ENCODE results near the gene GFOD1. TPM values are rescaled to one million over a fixed set of nuclear protein-coding genes. Genes with fewer than 3 reads are reported as not detected.
"Not testable (repeated sequence)": the region's sequence is repeated elsewhere in the genome, so short reads cannot be mapped to it uniquely, and the experiment has no call there.

The GFOD1 gene
- polyA plus RNA-seq, 1 donor = 3.0 TPM

DNA sequence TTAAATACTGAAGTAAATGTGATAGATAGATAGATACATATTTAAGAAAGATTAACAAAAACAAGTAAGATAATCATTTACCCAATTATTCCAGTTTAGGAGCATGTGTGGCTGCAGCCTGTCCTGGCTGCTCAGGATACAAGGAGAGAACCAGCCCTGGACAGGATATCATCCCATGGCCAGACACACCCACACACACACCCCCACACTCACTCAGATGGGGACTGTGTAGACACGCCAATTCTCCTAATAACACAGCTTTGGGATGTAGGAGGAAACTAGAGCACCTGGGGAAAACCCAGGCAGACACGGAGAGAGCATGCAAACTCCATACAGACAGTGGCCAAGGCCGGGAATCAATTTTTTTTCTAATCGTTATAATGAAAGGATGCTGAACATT lies 45.6 kb downstream of the GFOD1 start:
- no peak for DNase-seq (ENCODE audit: low read depth)

DNA sequence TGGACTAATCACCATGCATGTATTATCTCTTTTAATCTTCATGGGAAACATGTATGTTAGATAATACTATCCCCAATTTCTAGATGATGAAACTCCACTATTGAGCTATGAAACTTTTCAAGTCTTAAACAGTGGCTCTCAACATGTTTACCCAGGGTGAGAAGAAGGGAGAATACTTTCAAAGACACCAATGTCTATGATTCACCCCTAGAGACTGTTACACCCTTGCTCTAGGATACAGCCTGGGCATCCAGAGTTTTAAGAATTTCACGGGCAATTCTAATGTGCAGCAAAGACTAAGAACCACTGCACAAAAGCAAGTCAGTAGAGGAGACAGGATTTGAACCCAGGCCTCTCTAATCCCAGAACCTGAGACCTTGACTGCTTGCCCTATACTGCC lies 47.8 kb downstream of the GFOD1 start:
- DNase-seq (ENCODE audit: low read depth) = no peak

DNA sequence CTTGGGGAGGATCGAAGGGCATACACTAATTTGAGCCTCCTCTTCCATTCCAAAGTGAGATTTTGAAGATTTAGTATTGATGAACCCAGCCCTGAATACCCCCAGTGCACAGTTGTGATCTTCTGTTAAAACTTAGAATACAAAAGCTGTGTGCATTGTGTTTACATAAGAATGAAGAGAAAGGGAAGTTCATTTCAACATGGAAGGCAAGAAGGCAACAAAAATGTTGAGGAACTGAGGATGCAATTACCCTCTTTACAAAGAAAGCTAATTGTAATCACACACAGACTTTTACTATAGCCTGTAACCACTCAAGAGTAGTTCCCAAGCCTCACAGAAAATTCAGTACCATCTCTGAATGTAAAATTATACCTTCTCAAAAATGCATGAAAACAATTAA lies 49.3 kb downstream of the GFOD1 start:
- no peak for DNase-seq (ENCODE audit: low read depth)

DNA sequence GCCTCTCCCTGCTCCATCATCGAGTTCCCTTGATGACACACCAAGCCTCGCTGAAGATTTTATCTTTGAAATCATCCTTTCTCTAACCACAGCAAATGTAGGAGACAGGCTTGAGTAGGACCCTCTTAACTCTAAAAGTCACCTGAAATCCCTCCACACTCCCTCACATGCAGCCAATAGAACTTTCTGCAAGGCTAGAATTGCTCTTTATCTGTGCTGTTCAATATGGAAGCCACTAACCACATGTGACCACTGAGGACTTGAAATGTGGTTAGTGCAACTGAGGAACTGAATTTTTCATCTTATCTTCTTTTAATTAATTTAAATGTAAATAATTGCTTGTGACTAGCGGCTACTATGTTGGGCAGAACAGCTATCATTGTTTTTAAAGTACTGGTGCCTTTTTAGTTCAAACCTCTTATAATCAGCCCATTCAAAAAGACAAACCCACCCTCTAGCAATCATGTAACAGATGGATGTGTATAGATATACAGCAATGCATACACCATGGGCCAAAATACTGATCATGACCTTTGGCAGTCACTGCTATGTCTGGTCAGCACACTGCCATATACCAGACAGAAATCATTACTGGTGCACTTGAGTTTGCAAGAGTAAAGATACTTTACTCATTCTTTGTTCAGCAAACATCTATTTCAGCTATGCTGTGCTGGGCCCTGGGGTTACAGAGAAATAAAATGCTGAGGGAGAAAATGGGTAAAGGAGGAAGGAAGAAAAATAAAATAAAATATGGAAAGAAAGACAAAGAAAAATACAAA lies 50.0 kb downstream of the GFOD1 start:
- no peak for DNase-seq (ENCODE audit: low read depth)

DNA sequence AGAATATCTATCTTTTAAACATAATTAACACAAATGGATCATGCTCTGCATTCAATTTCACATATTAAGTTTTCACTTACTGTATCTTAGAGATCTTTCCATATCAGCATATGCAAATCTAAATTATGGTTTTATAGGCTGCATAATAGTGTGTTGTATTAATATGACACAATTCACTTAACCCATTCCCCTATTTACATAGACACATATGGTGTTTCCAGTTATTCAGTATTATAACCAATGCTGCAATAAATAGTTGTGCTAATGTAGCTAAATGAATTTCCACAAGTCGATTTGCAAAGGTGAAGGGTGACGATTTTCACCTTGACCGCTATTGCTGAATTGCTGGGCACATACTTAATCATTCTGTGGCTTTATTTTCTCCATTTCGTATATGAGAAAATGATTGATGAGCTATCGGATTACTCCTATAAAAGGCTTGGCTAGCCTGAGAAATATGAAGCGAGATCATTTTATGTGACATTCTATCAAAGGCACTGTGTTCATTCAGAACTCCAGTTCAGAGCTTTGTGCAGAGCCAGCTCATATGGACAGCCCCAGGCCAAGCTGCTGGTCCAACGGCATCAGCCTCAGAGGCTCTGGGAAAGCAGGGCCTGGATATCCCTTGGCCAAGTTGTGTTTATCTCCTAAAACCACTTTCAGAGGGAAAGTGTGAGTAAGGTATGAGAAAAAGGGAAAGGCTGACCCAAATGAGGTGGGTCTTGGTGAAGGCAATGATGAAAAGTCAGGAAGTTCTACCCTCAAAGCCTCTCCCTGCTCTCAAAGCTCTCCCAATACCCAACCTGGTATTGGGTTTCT lies 50.8 kb downstream of the GFOD1 start:
- no peak for DNase-seq (ENCODE audit: low read depth)

DNA sequence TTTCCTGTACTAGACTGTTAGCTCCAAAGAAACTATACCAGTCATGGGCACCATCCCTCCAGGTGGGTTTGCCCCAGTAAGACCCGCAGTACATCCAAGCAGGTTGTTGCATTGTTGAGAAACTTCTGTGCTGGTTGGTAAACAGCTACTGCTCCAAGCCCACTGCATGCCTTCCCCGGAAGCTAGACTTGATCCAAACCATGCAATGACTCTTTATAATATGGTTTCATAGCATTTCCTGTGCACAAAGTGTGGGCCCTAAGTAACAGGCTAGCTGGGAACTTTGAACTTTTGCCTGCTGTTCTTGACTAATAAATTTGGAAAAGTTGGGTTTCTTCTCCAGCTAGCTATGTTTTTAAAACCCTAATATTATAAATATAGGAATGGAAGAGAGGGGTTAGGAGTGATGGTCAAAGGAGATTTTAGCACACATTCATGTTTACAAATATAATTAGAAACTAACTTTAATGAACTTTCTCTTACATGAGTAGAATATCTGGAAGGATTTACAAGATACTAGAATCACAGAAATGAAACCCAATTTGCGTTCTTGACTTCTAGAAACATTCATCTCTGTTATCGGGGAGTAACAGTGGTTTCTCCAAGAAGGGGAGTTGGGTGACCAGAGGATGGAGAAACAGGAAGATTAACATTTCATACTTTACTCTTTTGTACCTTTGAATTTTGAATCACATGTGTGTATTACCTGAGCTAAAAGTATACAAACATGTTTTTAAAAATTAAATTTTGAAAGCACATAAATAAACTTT lies 51.7 kb downstream of the GFOD1 start:
- no peak for DNase-seq (ENCODE audit: low read depth)

DNA sequence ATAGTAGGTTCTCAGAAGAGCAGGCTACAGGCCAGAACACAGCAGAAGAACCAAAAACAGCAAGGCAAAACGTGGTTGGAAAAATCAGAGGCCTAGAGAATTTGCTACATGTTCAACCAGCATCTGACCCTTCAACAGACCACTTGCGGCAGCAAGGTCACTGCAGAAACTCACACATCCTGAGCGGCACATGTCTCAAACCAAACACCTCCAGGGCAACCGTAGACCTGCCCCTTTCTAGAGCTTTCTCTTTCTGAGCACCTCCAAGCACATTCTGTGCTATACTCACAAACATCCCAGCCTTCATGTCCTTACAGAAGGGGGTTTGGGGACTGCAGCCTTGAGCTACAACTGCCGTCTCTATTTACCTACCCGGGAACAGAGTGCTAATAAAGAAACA lies 52.6 kb downstream of the GFOD1 start:
- DNase-seq (ENCODE audit: low read depth) = no peak

DNA sequence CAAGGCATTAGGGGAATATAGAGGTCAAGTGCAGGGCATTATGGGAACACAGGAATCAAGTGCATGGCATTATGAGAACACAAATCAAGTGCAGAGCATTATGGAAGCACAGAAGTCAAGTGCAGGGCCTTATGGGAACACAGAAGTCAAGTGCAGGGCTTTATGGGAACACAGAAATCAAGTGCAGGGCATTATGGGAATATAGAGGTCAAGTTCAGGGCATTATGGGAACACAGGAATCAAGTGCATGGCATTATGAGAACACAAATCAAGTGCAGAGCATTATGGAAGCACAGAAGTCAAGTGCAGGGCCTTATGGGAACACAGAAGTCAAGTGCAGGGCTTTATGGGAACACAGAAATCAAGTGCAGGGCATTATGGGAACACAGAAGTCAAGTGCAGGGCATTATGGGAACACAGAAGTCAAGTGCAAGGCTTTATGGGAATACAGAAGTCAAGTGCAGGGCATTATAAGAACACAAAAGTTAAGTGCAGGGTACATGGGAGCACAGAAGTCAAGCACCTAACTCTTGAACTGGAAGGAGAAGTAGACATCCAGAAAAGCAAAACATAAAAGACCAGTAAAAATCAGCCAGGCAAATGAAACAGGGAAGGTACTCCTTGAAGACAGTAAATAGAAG lies 53.1 kb downstream of the GFOD1 start:
- DNase-seq (ENCODE audit: low read depth) = not testable (repeated sequence)

DNA sequence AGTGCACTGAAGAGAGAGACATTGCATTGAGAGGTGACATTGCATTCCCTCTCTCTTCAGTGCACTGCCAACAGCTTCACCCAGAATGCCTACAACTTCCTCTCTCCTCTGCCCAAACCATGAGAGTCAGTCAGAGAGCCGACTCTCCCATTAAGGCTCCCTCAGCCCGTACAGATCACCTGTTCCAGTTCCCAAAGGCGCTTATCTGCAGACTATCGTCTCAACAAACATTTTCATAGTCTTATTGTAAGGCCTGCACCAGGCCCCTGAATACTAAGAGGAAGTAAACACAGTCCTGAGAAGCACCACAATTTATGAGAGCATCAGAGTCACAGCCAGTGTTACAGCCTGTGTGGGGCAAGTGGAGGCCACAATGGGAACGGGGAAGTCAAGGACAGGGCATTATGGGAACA lies 53.7 kb downstream of the GFOD1 start:
- no peak for DNase-seq (ENCODE audit: low read depth)

DNA sequence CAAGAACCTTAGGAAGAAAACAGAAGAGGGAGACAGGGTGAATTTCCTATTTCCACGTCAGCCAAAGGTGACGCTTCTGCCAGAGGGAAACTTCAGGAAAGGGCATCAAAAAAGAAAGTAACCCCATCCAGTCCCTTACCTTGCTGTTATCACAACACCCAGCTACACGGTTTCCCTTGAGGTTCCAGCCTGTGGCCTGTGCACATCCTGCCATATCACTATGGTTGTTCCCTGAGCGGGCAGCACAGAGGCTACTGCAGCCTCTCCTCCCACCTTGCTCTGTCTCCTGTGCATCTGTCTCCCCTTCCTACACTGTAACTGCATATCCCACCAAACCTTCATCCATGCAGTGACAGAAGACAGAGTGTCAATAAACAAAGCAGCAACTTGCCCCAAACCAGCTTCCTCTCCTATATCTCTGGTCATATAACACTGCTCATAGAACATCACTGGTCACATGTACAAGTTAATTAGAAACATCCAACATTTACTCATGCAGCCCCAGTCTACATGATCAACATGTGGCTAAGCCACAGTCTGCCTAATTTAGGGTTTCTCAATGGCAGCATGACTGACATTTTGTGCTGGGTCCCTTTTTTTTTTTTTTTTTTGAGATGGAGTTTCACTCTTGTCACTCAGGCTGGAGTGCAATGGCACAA lies 54.7 kb downstream of the GFOD1 start:
- DNase-seq (ENCODE audit: low read depth) = no peak

DNA sequence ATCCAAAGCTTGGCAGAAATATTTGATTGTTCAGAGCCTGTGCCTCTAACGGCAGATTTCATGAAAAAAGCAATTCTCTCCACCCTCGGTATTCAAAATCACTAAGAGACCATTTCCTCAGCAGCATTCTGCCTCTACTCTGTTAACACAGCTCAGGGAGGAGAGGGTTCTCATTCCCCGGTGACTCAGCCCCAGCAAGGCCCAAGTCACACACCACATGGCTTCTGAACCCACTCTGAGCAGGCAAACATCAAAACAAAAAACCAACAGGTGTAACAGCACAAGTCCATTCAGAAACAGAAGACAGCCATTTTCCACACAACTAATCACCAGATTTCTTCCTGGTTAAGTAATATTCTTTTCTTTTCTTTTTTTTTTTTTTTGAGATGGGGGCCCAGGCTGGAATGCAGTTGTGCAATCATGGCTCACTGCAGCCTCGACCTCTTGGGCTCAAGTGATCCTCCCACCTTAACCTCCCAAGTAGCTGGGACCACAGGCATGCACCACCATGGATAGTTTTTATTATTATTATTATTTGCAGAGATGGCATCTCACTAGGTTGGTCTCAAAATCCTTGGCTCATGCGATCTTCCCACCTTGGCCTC lies 55.4 kb downstream of the GFOD1 start:
- DNase-seq (ENCODE audit: low read depth) = no peak

DNA sequence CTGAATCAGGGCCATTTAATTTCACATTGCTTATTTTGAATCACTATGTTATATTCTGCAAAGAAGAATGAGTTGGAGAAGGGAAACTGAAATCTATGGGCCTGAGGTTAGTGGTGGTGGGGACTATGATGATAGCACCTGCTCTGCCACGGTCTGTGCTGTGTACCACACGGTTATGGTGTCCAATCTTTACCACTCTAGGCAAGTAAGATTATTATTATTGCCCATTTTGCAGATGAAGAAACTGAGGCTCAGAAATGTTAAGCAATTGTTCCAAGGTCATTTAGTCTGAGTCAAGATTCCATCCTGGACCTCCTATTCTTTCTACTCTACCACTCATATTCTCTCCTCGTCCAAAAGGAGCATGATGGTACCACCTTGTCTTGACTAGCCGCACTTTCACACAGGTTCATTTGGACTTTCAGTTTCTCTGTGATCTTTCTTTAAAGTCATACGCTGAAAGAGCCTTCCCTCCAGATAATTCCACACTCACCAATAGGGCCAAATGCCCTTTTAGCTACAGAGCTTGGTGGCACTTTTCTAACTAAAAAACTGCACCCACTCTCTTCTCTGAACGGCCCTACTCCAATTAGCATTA lies 56.2 kb downstream of the GFOD1 start:
- no peak for DNase-seq (ENCODE audit: low read depth)

DNA sequence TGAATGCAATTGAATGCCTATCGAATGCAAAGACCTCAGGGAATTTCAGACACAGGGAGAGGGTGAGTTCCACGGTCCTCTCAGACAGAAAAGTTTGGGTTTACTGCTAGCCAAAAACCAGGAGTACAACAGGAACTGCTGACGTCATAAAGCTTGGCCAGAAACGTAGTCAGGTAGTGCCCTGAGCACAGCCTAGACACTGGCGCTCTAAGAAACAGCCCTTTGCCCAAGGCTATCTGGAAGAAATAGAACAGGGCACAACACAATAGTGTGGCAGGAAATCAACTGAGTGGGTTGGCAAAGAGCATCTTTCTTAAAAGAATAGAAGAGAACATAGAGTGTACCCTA lies 58.0 kb downstream of the GFOD1 start:
- DNase-seq (ENCODE audit: low read depth) = no peak

DNA sequence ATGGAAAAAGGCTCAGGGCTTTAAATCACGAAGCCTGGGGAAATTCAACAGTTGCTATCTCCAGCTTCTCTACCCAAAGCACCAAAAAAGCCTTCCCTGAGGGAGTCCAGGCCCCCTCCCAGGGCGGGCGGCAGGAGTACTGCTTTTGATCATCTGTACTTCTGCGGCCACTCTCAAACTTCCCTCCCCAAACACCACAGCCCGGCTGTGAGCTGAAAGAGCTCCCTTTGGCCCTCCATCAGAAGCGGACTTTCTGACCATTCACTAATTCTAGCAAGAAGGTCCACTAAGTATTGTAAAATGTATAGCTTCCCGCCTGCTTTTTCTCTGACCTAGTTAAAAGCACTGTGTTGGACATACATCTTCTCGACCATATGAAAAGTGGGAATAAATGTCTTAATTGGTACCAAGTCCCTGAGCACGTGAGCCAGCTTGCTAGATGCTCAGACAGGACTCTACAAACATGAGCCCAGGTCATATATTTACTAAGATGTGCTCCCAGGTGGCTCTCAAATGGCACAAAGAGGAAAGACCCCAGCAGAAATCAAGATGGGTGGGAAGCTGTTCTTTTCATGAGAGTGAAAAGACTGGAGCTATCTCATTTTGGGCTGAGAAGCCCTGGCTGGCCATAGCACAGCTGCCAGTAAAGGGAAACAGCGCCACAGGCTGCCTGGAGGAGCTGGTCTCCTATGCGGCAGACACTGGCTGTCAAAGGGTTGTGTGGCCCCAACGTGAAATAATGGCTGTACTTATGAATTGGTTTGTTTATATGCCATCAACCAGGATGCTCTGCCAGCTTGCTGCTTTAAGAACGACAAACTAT lies 58.6 kb downstream of the GFOD1 start:
- DNase-seq (ENCODE audit: low read depth) = no peak

DNA sequence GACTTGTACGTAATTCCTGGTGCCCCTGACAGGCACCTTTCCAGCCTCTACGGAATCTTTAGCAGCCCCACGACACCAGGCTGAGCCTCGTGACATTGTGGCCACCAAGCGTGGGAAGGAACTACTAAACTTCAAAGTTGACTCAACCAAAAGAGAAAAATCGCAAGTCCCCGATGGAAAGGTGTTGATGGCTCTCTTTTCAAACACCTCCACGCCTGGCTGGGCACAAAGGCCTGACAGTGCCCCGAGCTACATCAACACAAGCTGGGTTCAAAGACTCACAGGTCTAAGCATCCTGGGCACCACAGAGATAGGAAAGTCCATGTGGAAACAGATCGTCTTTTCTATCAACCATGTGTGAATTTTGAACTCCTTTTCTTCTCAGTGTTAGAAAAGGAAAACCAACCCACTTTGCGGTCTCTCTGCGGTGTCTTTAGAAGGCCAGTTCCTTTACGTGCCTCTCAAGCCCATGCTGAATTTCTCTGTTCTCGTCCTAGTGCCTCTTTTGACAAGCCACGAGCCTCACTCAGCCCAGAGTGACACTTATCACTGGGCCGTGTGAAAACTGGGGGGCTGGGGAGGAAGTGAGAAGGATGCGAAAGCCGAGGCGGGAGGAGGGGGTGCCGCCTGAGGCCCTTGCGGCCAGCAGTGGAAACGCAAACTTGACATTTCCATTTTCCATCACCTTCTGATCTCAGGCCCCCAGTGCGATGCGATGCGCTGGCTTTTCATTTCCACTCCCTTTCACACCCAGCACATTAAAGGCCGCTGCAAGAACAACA lies 59.4 kb downstream of the GFOD1 start:
- no peak for DNase-seq (ENCODE audit: low read depth)

DNA sequence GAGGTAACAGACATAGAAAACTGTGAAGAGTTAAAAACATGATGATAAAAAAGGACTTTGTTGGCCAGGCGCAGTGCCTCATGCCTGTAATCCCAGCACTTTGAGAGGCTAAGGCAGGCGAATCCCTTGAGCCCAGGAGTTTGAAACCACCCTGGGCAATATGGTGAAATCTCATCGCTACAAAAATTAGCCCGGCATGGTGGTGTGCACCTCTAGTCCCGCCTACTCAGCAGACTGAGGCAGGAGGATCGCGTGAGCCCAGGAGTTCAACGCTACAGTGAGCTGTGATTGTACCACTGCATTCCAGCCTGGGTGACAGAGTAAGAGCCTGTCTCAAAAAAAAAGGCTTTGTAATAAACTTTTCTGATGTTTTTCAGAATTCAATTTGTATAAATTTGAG lies 60.1 kb downstream of the GFOD1 start:
- no peak for DNase-seq (ENCODE audit: low read depth)

DNA sequence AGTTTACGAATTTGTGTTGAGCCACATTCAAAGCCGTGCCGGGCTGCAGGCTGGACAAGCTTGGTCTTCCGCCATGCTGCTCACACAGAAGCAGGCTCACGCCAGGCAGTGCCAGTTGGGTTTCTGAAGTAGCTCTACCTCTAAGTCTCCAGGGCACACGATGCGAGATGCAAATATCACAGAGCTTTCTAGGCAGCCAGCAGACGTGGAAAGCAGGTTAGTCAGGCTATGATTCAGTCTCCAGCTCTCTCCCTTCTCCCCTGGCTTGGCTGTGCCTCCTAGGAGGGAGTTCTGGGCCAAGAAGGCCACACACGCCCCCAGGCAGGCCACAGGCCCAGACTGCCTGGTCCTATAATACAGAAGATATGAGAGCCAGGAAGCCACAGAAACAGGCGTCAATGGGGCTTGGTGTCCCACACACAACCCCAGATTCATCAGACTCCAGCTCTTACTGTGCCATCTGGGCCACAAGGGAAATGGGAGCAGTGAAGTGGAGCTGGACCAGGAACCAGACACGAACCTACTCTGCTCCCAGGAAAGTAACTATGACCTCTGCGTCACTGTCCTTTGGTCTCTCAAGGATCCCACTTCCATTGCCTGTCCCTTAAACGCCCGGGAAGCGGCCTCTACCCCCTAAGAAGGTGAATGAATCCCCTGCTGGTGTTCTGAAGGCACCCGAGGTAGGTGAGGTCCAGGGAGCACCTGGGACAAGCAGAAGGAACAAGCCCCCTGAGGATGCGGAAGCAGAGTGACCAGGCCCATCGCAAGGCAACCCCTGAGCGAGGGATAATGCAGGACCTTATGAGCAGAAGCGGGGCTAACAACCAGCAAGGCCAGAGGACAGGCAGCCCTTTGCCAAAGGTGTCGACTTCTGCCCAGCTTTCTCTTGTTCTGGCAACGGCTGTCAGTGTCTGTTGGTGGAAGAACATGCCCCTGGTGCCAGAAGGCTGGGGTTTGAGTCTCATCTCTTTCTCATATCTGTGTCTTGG lies 61.2 kb downstream of the GFOD1 start:
- DNase-seq (ENCODE audit: low read depth) = no peak

Measured in forelimb muscle (tissue), 1 donor.